Measurements from ENCODE around the gene ZFP36L1.

ZFP36L1 gene

GRCh38 chr14:68794851-68795596 lies 2.2 kb upstream of the ZFP36L1 start:
- no peak for DNase-seq

- DNase-seq, result no peak
Measured at GRCh38 chr14:68794130-68794850, 1.4 kb upstream of the ZFP36L1 start.

- no peak for DNase-seq
Measured at GRCh38 chr14:68793734-68794129, 865 bp upstream of the ZFP36L1 start.

- DNase-seq, result no peak
Measured at GRCh38 chr14:68792678-68792978, 239 bp downstream of the ZFP36L1 start.

GRCh38 chr14:68791902-68792677 lies 777 bp downstream of the ZFP36L1 start:
- no peak for DNase-seq

- no peak for DNase-seq
Measured at GRCh38 chr14:68791078-68791901, 1.6 kb downstream of the ZFP36L1 start.

GRCh38 chr14:68790644-68791077 lies 2.2 kb downstream of the ZFP36L1 start:
- DNase-seq, result no peak

- DNase-seq, result no peak
Measured at GRCh38 chr14:68789821-68790643, 2.8 kb downstream of the ZFP36L1 start.

- no peak for DNase-seq
Measured at GRCh38 chr14:68788996-68789820, 3.7 kb downstream of the ZFP36L1 start.

GRCh38 chr14:68788275-68788995 lies 4.4 kb downstream of the ZFP36L1 start:
- no peak for DNase-seq

- no peak for DNase-seq
Measured at GRCh38 chr14:68787092-68787992, 5.5 kb downstream of the ZFP36L1 start.

- DNase-seq, result no peak
Measured at GRCh38 chr14:68786491-68787091, 6.3 kb downstream of the ZFP36L1 start.

GRCh38 chr14:68785534-68786490 lies 7.1 kb downstream of the ZFP36L1 start:
- DNase-seq, result no peak

GRCh38 chr14:68784978-68785533 lies 7.8 kb downstream of the ZFP36L1 start:
- DNase-seq, result no peak

- DNase-seq, result no peak
Measured at GRCh38 chr14:68784226-68784910, 8.5 kb downstream of the ZFP36L1 start.

- DNase-seq, result no peak
Measured at GRCh38 chr14:68783408-68784225, 9.2 kb downstream of the ZFP36L1 start.
